H1 (cell line): ENCODE results near the gene GRAMD2A. TPM values are rescaled to one million over a fixed set of nuclear protein-coding genes. Genes with fewer than 3 reads are reported as not detected.

Source experiments
- EGR1 ChIP-seq: IDR thresholded peaks from 2 replicates; pipeline ENCODE4 v1.6.1; 2011; ENCODE audit warnings: low read depth, low read length, borderline replicate concordance
- NANOG ChIP-seq: IDR thresholded peaks from 2 replicates; pipeline ENCODE4 v1.6.1; 2011; ENCODE audit warnings: low read length, low read depth, mild to moderate bottlenecking, inconsistent platforms; ENCODE audit not compliant: insufficient read depth, poor library complexity, severe bottlenecking
- ZNF274 ChIP-seq: IDR thresholded peaks from 2 replicates; pipeline ENCODE4 v1.7.0; 2012; ENCODE audit warnings: low read length, borderline replicate concordance; ENCODE audit errors: extremely low read depth
- polyA plus RNA-seq, 7 experiments: library from polyadenylated mRNA; depleted of rRNA in 3 of 7; stranded (reverse) in 5 of 7; unstranded in 2 of 7; fragments of >200 nt in 5 of 7; fragments of 200-250 nt in 2 of 7; gene quantifications; 1 replicate in 5 of 7; 2 replicates in 1 of 7; 4 replicates in 1 of 7; pipeline versions ENCODE4 v1.2.1 to v1.2.3, GENCODE V29; 2011 to 2013; ENCODE audit warnings: missing spikeins in 2 of 7, mixed read lengths in 2 of 7
- total RNA-seq: library from RNA; stranded (reverse); fragmentation: NEBNext Ultra II Directional; extraction: Animal tissue kit (Norgen Biotek cat#: 25700); gene quantifications from 2 replicates; pipeline ENCODE4 v1.2.1, GENCODE V29; 2021

GRAMD2A gene
- total and polyA plus RNA-seq, 2 of the 8 experiments (the other 6 are each of a cell fraction or from before 2014, with no cell fraction given), result 0.57 to 1.5 TPM

DNA sequence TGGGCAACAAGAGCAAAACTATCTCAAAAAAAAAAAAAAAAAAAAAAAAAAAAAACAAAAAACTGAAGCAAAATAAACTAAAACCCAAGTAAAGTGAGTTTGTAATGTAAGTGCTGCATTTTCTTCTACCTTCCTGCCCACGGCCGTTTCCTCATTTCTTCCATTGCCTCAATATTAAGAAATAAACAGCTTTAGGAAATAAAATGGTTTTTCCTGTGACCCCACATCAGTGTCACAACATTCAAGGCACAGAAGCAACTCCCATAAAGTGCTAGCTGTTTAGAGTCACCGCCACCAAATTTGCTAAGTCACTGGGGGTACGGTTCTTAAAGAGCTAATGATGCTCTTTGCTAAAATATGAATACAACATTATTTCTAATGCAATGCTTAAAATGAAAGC lies 30.1 kb upstream of the GRAMD2A start (continued):
- TF ChIP-seq EGR1 (no peak), NANOG (no peak), ZNF274 (no peak)
